GM19239 (cell line): Measurements from ENCODE around the gene WFDC10B.
"Not testable (repeated sequence)": the region's sequence is repeated elsewhere in the genome, so short reads cannot be mapped to it uniquely, and the experiment has no call there.

Source experiments
- DNase-seq: peaks from one replicate; pipeline ENCODE4 v3.0.0; 2011; ENCODE audit warnings: low spot score; ENCODE audit not compliant: insufficient read length
- FAIRE-seq: peaks from 2 replicates; lab custom pipeline; 2011; peaks lifted over from hg19 to GRCh38; lab: Jason Lieb, UNC

Gene WFDC10B

DNA sequence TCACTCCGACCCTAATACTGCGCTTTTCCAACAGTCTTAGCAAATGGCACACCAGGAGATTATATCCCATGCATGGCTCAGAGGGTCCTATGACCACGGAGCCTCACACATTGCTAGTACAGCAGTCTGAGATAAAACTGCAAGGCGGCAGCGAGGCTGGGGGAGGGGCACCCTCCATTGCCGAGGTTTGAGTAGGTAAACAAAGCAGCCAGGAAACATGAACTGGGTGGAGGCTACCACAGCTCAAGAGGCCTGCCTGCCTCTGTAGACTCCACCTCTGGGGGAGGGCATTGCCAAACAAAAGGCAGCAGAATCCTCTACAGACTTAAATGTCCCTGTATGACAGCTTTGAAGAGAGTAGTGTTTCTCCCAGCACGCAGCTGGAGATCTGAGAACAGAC is 53.1 kb downstream of the WFDC10B start:
- DNase-seq, FAIRE-seq: not testable (repeated sequence)

DNA sequence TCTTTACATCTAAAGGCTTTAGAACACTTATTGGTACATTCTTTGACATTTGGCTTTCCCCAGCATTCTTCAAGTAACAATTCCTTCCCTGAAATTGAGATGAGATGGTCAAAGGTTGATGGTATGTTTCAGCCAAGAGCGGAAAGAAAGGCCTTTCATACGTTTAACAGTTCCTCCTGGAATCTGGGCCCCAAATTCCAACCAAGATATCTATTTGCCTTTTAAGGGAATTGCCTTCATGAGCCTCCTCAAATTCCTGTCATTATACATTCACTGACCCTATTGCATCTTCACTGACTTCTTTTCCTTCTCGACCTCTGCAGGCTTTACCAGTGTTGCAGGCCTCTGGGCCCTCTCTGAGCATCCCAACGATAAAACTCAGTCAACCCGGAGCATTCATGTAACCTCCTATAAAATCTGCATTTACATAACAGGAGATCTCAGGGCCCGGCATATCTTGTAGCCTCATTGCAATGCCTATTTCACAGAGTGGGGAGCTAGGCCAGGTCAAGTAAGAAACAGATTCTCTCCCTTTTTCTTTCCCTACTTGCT is 55.4 kb downstream of the WFDC10B start:
- FAIRE-seq, result no peak
- no peak for DNase-seq

- FAIRE-seq (no peak), DNase-seq (no peak)
Measured at GRCh38 chr20:45647441-45648050, 57.3 kb downstream of the WFDC10B start.

- DNase-seq, result no peak
- FAIRE-seq, result no peak
Measured at GRCh38 chr20:45646875-45647274, 57.9 kb downstream of the WFDC10B start.

GRCh38 chr20:45645869-45646268 is 59.0 kb downstream of the WFDC10B start:
- not testable (repeated sequence) for DNase-seq, FAIRE-seq

DNA sequence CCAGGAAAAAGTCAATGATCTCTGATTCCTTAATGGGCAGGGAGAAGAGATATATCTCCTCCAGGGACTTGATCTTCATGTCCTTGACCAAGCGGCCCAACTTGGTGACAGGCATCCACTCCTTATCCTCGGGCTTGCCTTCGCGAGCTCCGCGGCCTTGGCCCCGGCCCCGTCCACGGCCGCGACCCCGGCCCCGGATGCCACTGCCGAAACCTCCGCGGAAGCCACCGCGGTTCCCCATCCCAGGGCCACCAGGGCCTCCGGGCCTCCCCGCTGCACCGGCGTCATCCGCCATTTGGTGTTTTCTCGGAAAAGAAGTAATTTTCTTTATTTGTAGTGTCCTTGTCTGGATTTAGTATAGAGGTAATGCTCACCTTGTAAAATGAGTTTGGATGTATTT is 63.7 kb downstream of the WFDC10B start:
- FAIRE-seq, DNase-seq: not testable (repeated sequence)

DNA sequence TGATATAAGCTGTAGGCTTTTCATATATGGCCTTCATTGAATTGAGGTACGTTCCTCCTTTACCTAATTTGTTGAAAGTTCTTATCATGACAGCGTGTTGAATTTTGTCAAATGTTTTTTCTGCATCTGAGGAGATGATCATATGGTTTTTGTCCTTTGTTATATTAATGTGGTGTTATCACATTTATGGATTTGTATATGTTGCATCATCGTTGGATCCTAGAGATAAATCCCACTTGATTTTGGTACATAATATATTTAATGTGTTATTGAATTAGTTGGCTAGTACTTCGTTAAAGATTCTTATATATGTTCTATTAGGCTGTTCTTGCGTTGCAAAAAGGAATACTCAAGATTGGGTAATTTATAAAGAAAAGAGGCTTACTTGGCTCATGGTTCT is 65.1 kb downstream of the WFDC10B start:
- DNase-seq (no peak), FAIRE-seq (no peak)

GRCh38 chr20:45636513-45636912 is 68.3 kb downstream of the WFDC10B start:
- FAIRE-seq (no peak), DNase-seq (no peak)
